Measurements from ENCODE around the gene B4GALNT3.

DNA sequence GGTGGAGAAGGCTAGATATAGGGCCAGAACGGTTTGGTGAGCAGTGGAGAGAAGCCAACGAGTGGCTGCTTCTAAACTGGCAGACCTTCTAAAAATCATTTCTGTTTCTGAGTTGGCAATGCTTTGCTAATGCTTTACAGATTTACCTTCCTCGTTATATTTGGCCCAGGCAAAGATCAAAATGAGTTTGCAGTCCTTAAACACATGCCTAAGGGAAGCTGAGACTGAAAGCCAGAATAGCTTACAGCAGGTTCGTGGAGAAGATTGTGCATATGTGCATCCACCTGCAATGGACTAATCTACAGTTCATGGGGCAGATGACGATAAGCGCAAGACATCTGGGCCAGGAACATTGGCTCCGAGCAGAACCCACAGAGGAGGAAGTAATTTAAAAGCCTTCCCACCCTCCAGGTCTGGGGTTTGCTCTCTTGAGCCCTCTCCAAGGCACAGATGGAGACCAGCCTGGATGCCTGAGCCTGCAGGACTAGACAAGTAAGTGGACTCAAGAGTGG, 104.1 kb downstream of the B4GALNT3 start:
- TF ChIP-seq TAF1 (IDR thresholded peaks at IDR 0.05; ENCODE audit: borderline replicate concordance, insufficient read depth, low read length) (no peak), POLR2AphosphoS5 (IDR thresholded peaks at IDR 0.05; ENCODE audit: low read depth, low read length) (no peak), SIN3A (IDR thresholded peaks at IDR 0.05; ENCODE audit: borderline replicate concordance, insufficient read depth, low read length) (no peak)
- TF ChIP-seq, protein P1, sequence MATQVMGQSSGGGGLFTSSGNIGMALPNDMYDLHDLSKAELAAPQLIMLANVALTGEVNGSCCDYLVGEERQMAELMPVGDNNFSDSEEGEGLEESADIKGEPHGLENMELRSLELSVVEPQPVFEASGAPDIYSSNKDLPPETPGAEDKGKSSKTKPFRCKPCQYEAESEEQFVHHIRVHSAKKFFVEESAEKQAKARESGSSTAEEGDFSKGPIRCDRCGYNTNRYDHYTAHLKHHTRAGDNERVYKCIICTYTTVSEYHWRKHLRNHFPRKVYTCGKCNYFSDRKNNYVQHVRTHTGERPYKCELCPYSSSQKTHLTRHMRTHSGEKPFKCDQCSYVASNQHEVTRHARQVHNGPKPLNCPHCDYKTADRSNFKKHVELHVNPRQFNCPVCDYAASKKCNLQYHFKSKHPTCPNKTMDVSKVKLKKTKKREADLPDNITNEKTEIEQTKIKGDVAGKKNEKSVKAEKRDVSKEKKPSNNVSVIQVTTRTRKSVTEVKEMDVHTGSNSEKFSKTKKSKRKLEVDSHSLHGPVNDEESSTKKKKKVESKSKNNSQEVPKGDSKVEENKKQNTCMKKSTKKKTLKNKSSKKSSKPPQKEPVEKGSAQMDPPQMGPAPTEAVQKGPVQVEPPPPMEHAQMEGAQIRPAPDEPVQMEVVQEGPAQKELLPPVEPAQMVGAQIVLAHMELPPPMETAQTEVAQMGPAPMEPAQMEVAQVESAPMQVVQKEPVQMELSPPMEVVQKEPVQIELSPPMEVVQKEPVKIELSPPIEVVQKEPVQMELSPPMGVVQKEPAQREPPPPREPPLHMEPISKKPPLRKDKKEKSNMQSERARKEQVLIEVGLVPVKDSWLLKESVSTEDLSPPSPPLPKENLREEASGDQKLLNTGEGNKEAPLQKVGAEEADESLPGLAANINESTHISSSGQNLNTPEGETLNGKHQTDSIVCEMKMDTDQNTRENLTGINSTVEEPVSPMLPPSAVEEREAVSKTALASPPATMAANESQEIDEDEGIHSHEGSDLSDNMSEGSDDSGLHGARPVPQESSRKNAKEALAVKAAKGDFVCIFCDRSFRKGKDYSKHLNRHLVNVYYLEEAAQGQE (IDR thresholded peaks at IDR 0.05; ENCODE audit: insufficient read depth in 1 of 2, low read depth in 2 of 2, low read length in 2 of 2): no peak

All from PFSK-1 (cell line).